WERI-Rb-1 (cell line): ENCODE measurements around the gene STRA6.

Source experiments
- DNase-seq: peaks from one replicate; pipeline ENCODE4 v3.0.0-alpha.2; 2020
- H3K27ac ChIP-seq: fragments of 250-450 bp; sonication (Bioruptor Pico); 2 replicates; pipeline ENCODE4 v1.5.1; 2020; ENCODE audit warnings: mild to moderate bottlenecking, moderate library complexity
- H3K27me3 ChIP-seq: fragments of 250-450 bp; sonication (Bioruptor Pico); 2 replicates; pipeline ENCODE4 v1.5.1; 2021; ENCODE audit warnings: mild to moderate bottlenecking, low read depth, moderate library complexity; ENCODE audit not compliant: insufficient read depth, severe bottlenecking
- H3K36me3 ChIP-seq: fragments of 250-450 bp; sonication (Bioruptor Pico); 2 replicates; pipeline ENCODE4 v1.5.1; 2020; ENCODE audit warnings: mild to moderate bottlenecking, moderate library complexity
- H3K4me3 ChIP-seq: 2 replicates; pipeline ENCODE4 v1.5.1; 2011; ENCODE audit warnings: low read depth, mild to moderate bottlenecking, control low read depth, low read length
- H3K9me3 ChIP-seq: fragments of 250-450 bp; sonication (Bioruptor Pico); 2 replicates; pipeline ENCODE4 v1.5.1; 2021; ENCODE audit warnings: mild to moderate bottlenecking, moderate library complexity; ENCODE audit not compliant: severe bottlenecking
- TF ChIP-seq, protein P1 (sequence below): IDR thresholded peaks from 2 replicates; pipeline ENCODE4 v1.5.1; 2011; ENCODE audit warnings: low read depth, mild to moderate bottlenecking, control low read depth, inconsistent platforms, low read length

STRA6 gene

DNA sequence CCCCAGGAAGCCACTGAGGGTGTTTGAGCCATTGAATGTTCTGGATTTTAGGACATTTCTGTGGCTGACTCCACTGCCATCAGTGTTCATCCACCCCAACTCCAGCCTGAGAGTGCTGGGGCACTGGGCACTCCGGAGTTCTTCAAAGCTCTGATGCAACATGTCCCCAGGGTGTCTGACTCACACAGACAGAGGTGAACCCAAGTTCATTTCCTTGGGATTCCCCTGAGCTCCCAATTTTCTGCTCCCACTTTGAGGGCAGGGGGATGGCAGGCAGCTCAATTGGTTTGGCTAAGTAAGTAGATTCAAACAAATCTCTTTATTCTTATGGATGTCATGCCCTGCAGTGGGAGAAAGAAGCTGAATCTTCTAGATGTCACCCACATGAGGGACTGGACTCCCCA, 2.2 kb downstream of the STRA6 start:
- Histone ChIP-seq H3K27ac (peak overlapping the region; percentile 90), H3K4me3 (peak overlapping the region; percentile 53; the same call in 1 of the 2 replicates), H3K36me3 (peaks cover 50% of the 10 kb centered on the region), H3K9me3 (no peaks in the 10 kb centered on the region), H3K27me3 (no peaks in the 10 kb centered on the region)
- DNase-seq: no peak
- TF ChIP-seq, protein P1, sequence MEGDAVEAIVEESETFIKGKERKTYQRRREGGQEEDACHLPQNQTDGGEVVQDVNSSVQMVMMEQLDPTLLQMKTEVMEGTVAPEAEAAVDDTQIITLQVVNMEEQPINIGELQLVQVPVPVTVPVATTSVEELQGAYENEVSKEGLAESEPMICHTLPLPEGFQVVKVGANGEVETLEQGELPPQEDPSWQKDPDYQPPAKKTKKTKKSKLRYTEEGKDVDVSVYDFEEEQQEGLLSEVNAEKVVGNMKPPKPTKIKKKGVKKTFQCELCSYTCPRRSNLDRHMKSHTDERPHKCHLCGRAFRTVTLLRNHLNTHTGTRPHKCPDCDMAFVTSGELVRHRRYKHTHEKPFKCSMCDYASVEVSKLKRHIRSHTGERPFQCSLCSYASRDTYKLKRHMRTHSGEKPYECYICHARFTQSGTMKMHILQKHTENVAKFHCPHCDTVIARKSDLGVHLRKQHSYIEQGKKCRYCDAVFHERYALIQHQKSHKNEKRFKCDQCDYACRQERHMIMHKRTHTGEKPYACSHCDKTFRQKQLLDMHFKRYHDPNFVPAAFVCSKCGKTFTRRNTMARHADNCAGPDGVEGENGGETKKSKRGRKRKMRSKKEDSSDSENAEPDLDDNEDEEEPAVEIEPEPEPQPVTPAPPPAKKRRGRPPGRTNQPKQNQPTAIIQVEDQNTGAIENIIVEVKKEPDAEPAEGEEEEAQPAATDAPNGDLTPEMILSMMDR: no peak

DNA sequence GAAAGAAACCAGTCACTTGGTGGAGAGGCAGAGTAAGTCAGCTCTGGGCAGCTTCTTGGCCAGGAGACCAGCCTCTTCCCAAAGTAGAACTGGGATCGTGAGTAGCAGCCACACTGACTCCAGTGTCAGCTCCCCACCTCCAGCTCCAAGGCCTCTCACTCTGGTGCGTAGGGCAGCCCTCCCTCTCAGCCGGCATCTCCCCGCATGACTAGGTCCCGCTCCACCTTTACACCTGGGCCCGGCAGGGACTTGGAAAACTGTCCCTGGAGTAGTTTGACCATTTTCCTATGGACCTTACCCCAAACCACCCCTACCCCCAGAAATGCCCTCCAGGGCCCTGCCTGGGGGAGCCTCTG, 3.3 kb downstream of the STRA6 start:
- no peak overlapping the region for H3K27ac ChIP-seq
- DNase-seq: no peak
- H3K36me3 ChIP-seq: peaks cover 61% of the 10 kb centered on the region
- H3K9me3 ChIP-seq: no peaks in the 10 kb centered on the region
- TF ChIP-seq, protein P1: no peak
- H3K4me3 ChIP-seq: no peak overlapping the region
- H3K27me3 ChIP-seq: no peaks in the 10 kb centered on the region

GRCh38 chr15:74197176-74197965, 5.2 kb downstream of the STRA6 start:
- no peaks in the 10 kb centered on the region for H3K27me3 ChIP-seq
- no peak for DNase-seq
- TF ChIP-seq, protein P1: no peak

GRCh38 chr15:74196175-74196574, 6.4 kb downstream of the STRA6 start:
- no peaks in the 10 kb centered on the region for H3K27me3 ChIP-seq
- DNase-seq: no peak
- H3K27ac ChIP-seq: no peak overlapping the region
- H3K36me3 ChIP-seq: peaks cover 73% of the 10 kb centered on the region
- TF ChIP-seq, protein P1: no peak
- no peaks in the 10 kb centered on the region for H3K9me3 ChIP-seq
- no peak overlapping the region for H3K4me3 ChIP-seq

More at GRCh38 chr15:74197176-74197965, 5.2 kb downstream of the STRA6 start:
- Histone ChIP-seq H3K9me3 (no peaks in the 10 kb centered on the region), H3K36me3 (peaks cover 71% of the 10 kb centered on the region), H3K27ac (no peak overlapping the region), H3K4me3 (no peak overlapping the region)

DNA sequence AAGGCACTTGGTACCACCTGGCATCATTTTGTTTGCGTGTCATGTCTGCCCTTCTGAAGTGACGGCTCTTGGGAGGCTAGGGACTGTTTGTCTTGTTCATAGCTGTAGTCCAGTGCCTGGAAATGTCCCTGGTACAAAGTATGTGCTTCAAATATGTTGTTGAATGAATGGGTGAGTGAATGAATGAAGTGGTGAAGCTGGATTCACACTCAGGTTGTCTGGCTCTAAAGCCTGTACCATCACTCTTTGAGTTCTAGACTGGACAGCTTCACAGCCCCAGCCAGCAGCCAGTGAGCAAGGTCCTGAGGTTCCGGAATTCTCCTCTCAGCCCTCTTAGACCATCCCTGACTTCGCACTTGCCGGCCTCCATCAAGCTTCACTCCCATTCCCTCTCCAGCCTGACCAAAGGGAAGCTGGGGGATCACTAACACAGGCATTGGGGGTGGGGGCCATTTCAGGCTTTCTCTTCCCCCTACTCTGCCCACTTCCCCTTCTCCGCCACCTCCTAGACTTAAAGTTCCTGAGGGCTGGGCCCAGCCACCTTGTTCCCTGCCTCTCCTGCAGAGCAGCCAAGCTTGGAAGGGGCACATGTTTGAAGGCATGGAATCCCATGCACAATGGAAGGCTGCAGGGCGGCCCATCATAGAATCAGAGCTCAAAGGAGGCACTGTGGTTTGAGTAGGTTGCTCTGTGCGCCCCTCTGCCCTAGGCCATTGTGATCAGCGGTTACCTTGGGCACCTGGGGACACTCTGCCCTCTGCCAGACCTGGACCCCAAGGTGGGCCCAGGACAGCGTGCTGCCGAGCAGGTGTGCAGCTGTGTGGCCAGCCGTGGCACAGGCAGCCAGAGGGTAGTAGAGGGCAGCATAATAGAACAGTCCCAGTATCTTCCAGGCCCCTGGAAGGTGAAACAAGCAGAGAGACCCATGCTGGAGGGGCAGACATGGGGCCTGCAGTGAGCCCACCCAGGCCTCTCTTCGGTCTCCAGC, 7.7 kb downstream of the STRA6 start:
- no peak overlapping the region for H3K4me3 ChIP-seq
- DNase-seq: no peak
- peaks cover 71% of the 10 kb centered on the region for H3K36me3 ChIP-seq
- H3K27me3 ChIP-seq: no peaks in the 10 kb centered on the region
- TF ChIP-seq, protein P1: no peak
- no peaks in the 10 kb centered on the region for H3K9me3 ChIP-seq
- H3K27ac ChIP-seq: peak overlapping the region; percentile 23; the same call in 1 of the 2 replicates
